HG02571 (cell line): Measurements from ENCODE around the gene NHLRC4.

Experiments
- ATAC-seq: cut with Tn5 transposase; IDR thresholded peaks from one replicate; pipeline ENCODE4 v1.9.1; 2021; ENCODE audit warnings: mild to moderate bottlenecking, moderate library complexity; ENCODE audit not compliant: unreplicated experiment

Gene NHLRC4

DNA sequence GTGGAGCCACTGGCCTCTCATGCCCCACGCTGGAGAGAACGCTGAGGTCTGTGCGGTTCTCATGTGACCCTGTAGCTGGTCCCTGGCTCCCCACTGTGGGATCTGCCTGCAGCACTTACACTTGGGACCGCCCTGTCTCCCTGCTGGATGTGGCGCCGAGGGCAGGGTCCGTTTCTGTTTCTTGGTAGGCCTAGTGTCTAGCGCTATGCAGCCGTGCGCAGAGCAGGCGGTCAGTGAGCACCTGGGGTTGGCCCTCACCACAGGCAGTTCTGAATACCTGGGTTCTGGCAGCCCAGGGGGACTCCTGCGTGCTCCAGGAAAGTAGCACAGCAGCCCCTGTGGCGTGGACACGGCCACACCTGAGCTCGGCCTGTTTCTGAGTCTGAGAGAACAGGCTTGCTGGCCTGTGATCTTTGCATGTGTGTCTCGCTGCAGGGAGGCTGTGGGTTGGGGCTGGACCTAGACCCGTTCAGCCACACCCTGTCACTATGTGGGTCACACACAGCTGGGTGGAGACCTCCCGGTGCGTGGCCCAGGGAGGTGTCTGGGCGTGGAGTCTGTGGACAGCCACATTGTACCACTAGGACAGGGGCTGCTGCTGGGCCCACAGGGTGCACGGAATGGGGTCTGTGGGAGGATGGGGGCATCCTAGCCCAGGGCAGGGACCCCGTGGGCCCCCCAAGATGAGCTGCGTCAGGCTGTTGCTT lies 36.5 kb upstream of the NHLRC4 start:
- no peak for ATAC-seq

GRCh38 chr16:531494-532125 lies 35.2 kb upstream of the NHLRC4 start:
- ATAC-seq, result no peak

- no peak for ATAC-seq
Measured at GRCh38 chr16:533391-534123, 33.2 kb upstream of the NHLRC4 start.

DNA sequence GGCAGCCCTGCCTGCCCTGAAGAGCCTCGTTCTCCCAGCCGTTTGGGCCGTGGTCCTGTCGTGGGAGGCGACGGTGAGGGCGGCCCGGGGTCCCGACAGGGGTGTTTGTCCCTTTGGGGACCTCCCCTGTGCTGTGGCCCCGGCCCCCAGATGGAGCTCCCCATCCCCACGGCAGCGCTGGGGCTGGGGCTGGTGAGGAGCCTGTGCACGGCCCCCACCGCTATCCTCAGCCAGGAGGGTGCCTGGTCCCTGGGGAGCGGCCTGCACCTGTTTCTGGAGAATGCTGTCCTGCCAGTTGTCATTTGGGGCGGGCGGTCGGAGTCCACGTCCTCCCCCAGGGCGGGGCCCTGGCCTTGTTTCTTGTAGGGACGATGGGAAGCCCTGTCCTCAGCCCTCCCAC lies 32.7 kb upstream of the NHLRC4 start:
- no peak for ATAC-seq

DNA sequence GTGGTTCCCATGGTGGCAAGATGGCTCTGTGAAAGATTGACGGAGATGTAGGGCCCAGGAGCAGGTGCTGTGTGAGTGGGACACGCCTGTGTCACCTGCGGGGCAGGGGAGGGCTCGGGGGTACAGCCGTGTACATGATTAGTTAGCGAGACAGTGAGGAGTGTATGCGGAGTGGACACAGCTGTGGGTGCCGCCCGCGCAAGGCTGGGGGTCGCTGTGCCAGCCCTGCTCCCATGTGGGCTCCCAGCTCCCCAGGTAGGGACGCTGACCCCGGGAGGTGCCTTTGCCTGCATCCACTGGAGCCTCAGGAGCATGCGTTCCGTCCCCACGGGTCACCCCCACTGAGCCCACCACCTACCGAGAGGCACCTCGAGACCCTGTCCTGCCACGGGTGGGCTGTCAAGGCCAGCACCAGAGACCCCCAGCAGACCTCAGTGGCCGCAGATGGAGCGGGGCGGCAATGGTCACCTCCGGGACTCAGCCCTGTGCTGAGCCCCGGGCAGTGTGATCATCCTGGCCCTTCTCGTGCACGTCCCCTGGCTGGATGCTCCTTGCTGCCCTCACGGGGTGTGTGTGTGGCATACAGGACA lies 31.9 kb upstream of the NHLRC4 start:
- ATAC-seq, result no peak

DNA sequence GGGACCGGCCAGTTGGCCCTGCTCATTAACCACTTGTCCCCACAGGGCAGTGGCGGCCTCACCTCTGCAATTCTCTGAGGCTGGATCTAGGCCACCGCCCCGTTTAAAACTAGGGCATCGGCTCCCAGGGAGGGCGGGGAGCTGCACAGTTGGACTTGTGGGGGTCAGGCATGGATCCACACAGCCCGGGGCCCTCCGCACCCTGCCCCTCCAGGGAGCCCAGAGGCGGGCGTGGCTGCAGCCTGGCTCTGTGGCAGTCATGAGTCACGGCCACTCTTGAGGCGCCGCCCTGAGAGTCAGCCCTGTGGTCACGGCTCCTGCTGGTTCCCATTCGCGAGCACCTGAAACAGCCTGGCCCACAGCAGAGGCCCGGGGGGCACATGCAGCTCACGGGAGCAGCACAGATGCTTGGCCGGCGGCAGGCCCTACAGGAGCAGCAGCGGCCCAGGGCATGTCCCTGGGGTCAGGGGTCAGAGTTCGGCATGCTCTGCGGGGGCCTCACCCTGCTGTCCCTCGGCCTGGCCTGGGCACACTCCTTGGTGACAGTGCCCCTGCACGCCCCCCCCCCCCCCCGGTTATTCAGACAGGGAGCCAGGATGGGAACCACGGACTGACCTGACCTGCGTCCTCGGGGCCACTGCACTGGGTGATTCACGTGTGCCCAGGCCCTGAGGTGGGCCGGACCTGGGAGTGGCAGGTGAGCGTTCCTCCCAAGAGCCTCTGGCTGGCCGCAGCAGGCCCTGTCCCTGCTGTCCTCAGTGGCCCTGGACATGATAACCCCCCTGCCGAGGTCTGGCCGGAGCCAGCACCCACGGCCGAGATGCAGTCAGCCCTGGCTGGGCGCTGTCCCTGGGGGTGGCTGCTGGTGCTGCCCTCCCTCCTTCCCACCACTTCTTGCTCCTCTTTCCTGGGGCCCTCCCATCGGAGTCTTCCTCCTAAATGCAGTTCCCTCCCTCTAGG lies 31.1 kb upstream of the NHLRC4 start:
- no peak for ATAC-seq

GRCh38 chr16:536746-537145 lies 30.1 kb upstream of the NHLRC4 start:
- no peak for ATAC-seq

DNA sequence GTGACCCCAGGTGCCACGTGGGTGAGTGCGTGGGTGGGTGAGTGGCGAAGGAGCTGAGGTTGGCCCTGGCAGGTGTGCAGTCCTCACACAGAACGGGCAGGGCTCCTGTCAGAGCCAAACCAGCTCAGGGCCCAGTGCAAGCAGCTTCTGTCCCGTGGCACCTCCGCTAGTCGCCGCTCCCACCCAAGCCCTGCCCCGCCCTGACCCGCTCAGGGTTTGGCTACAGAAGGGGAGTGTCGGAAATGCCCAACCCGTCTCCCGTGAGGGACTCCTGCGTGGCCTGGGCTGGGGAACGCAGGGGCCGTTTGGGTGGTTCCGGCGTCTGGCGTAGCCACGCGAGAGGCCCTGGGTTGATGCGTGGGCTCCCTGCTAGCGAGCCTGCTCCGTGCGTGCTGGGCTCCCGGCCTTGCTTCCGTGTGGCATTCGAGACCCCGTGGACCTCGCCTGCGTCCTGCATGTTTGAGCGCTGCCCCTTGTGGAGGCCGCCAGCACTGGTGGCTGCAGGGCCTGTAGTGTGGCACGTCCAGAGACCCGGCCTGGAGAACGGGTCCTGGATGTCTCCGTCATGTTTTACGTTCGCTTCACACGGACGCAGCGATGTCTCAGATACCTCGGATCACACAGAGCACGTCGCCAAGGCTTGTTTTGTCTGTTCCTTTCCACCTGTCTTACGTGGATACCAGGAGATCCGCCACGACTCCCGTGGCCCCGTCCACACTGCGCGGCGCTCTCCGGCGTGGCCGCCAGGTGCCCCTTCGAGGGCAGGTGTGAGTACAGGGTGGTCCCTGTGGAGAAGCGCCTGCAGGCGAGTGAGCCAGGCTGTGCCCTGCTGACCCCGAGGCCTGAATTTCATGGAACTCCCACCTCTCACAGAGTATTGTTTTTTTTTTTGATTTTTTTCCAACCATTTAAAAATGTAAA lies 29.1 kb upstream of the NHLRC4 start:
- no peak for ATAC-seq

GRCh38 chr16:539901-540530 lies 26.8 kb upstream of the NHLRC4 start:
- ATAC-seq, result no peak

GRCh38 chr16:540645-541340 lies 26.0 kb upstream of the NHLRC4 start:
- ATAC-seq, result no peak

DNA sequence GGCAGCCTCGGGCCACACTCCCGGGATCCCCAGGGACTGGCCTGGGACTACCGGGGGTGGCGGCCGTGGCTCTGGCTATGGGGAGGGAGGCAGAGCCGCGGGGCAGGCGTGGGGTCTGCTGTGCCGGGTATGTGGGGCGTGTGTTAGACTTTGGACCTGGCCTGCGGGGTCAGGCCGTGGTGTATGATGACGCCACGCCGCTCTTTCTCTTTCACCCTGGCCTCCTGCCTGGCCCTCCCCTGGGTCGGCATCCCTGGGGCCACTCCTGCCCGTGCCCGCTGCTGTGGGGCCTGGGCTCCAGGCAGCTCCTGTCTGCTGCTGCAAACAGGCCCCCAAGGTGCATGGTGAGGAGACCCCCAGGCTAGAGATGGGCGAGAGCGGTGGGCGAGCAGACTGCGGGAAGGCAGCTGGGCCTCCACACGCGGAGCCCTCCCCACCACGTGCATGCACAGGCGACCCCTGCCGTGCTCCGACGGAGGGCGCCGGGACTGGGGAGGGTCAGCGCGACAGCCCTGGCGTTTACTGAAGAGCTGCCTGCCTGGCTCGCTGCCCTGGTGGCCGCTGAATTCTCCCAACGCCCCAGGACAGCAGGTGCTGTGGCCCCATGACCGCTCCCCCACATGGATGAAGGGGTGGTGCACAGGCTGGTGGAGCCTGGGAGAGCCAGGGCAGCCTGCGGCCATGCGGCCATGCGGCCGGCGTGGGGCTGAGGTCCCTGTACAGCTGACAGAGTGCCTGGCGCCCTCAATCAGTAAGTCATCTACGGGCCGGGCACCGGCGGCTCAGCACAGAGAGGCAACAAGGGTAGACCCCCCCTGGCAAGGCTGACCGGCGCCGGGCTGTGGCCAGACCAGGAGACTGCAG lies 23.3 kb upstream of the NHLRC4 start:
- no peak for ATAC-seq

DNA sequence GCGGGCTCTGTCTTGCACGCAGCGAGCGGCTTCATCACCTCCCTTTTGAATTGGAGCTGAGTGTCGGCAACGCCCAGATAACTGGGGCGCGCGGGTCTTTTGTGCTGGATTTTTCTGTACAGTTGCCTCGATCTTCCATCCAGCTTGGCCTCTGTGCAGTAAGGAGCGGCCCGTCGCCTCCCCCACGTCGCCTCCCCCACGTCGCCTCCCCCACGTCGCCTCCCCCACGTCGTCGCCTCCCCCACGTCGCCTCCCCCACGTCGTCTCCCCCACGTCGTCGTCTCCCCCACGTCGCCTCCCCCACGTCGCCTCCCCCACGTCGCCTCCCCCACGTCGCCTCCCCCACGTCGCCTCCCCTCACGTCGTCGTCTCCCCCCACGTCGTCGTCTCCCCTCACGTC lies 22.3 kb upstream of the NHLRC4 start:
- no peak for ATAC-seq

DNA sequence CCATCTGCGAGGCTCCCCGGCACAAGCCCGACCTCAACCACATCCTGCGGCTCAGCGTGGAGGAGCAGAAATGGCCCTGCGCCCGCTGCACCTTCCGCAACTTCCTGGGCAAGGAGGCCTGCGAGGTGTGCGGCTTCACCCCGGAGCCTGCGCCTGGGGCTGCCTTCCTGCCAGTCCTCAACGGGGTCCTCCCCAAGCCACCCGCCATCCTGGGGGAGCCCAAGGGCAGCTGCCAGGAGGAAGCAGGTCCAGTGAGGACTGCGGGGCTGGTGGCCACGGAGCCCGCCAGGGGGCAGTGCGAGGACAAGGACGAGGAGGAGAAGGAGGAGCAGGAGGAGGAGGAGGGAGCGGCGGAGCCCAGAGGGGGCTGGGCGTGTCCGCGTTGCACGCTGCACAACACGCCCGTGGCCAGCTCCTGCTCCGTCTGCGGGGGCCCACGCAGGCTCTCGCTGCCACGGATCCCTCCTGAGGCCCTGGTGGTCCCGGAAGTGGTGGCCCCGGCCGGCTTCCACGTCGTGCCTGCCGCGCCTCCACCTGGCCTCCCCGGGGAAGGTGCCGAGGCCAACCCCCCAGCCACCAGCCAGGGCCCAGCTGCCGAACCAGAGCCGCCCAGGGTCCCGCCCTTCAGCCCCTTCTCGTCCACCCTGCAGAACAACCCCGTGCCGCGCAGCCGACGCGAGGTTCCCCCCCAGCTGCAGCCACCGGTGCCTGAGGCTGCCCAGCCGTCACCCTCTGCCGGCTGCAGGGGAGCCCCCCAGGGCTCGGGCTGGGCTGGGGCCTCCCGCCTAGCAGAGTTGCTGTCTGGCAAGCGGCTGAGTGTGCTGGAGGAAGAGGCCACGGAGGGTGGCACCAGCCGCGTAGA lies 19.7 kb upstream of the NHLRC4 start:
- no peak for ATAC-seq

DNA sequence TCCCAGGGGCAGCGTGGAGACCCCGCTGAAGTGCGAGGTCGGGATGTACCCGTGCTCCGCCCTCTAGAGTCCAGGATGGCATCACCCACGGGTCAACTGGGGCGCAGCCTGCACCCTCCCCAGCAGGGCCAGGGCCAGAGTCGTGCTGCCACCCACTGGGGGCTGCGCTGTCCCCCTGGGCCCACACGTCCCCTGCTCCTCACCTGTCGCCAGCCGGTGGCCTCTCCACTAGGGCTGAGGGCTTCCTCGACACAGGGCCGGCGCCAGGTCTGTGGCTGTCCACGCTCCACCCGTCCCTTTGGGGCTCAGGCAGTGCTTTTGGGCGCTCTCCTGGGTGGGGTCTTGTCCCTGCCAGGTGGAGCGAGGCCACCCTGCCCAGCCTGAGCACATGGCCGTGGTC lies 18.2 kb upstream of the NHLRC4 start:
- no peak for ATAC-seq

GRCh38 chr16:549544-550263 lies 17.1 kb upstream of the NHLRC4 start:
- no peak for ATAC-seq

- ATAC-seq, result no peak
Measured at GRCh38 chr16:551210-551609, 15.6 kb upstream of the NHLRC4 start.
